Right lobe of liver (tissue), 6 donors: ENCODE data around the gene CDC42EP4. TPM values are rescaled to one million over a fixed set of nuclear protein-coding genes. Genes with fewer than 3 reads are reported as not detected.

Experiments
- ATAC-seq, 4 donors: fragments of 200-7000 bp; cut with Tn5 transposase; one replicate each; pipeline ENCODE4 v1.9.1; 2020; ENCODE audit warnings: mild to moderate bottlenecking in 4 of 4, moderate library complexity in 4 of 4
- DNase-seq, 3 donors: peaks; one replicate each; pipeline ENCODE4 v3.0.0-alpha.2; 2020
- H3K27ac ChIP-seq, 3 donors: fragments of 200-600 bp; one replicate each; pipeline ENCODE4 v1.8.0; 2022
- H3K27me3 ChIP-seq, 2 donors: fragments of 200-600 bp; one replicate each; pipeline ENCODE4 v1.8.0; 2022
- H3K36me3 ChIP-seq, 4 donors: fragments of 200-600 bp; sonication (generic) in 1 of 4; one replicate each; pipeline versions ENCODE4 v1.5.1 to v1.8.0; 2017 to 2022; ENCODE audit warnings: control low read depth in 1 of 4
- H3K4me1 ChIP-seq, 4 donors: fragments of 200-600 bp; sonication (generic) in 1 of 4; one replicate each; pipeline versions ENCODE4 v1.5.1 to v1.8.0; 2017 to 2022; ENCODE audit warnings: control low read depth in 1 of 4
- H3K4me3 ChIP-seq, 3 donors: fragments of 200-600 bp; one replicate each; pipeline ENCODE4 v1.8.0; 2022
- H3K9me3 ChIP-seq, 4 donors: fragments of 200-600 bp; sonication (generic) in 1 of 4; one replicate each; pipeline versions ENCODE4 v1.5.1 to v1.8.0; 2017 to 2022; ENCODE audit warnings: control low read depth in 1 of 4
- CTCF ChIP-seq, 4 donors: fragments of 200-600 bp in 3 of 4; fragments of 450-650 bp in 1 of 4; IDR thresholded peaks; one replicate each; pipeline versions ENCODE4 v1.5.1 to v1.8.0; 2016 to 2022; ENCODE audit warnings: antibody characterized with exemption in 4 of 4, mild to moderate bottlenecking in 2 of 4
- POLR2A ChIP-seq: fragments of 450-650 bp; IDR thresholded peaks from one replicate; pipeline ENCODE4 v1.6.1; 2017; ENCODE audit warnings: antibody characterized with exemption, mild to moderate bottlenecking
- WGBS: methylation state at CpG from one replicate; pipeline ENCODE4 v1.1.6; 2018; ENCODE audit warnings: low coverage, low lambda C conversion rate; ENCODE audit not compliant: insufficient coverage; ENCODE audit errors: missing lambda C conversion rate; 5-methylcytosine and 5-hydroxymethylcytosine counted together
- intact Hi-C, 2 donors: fragments of 100-400 bp; cut with DNase I; formaldehyde crosslinking; loops; one replicate each; pipeline versions ENCODE4 v1.11.2 to v1.14.1; 2022
- total RNA-seq, 6 experiments: library from RNA; depleted of rRNA in 2 of 6; stranded (reverse); fragments of >200 nt in 2 of 6; fragmentation: NEBNext Ultra II Directional in 3 of 6; extraction: Animal tissue kit (Norgen Biotek cat#: 25700) in 3 of 6; gene quantifications; one replicate each; pipeline versions ENCODE4 v1.1.0 to v1.2.4, GENCODE V29; 2016 to 2023
- donor health status: DM: no; HTN: yes; CAD: no.
- donor health status: DM: no; HTN: no; CAD: no.
- donor health status: DM: no; HTN: no; CAD: no.
- donor health status: DM: no; HTN: yes; CAD: no.
- donor health status: DM: no; HTN: yes; CAD: no.

CDC42EP4 gene
- total RNA-seq, 6 experiments from 2014 or later: 27.5 to 34.9 (median 30.9) TPM

- no peak for TF ChIP-seq POLR2A
- TF ChIP-seq CTCF (IDR thresholded peaks at IDR 0.05): no peak
- intact Hi-C loops: no loop called here
- no peaks in the 10 kb centered on the region for H3K9me3 ChIP-seq
- H3K4me1 ChIP-seq: no peaks in the 10 kb centered on the region
- no peak overlapping the region for H3K4me3 ChIP-seq
- no peaks in the 10 kb centered on the region for H3K36me3 ChIP-seq
- no peak overlapping the region for H3K27ac ChIP-seq
- DNase-seq (no peak), ATAC-seq (no peak)
- 51% methylated on average over 5 of the region's 12 CpGs for WGBS
- no peaks in the 10 kb centered on the region for H3K27me3 ChIP-seq
These were observed 34.8 kb upstream of the CDC42EP4 start for GRCh38 chr17:73346501-73347162.

- H3K4me1 ChIP-seq: no peaks in the 10 kb centered on the region
- H3K27me3 ChIP-seq: no peaks in the 10 kb centered on the region
- H3K9me3 ChIP-seq: no peaks in the 10 kb centered on the region
- no peak for TF ChIP-seq POLR2A
- no peak for TF ChIP-seq CTCF (IDR thresholded peaks at IDR 0.05)
- 65% methylated on average over 8 of the region's 11 CpGs for WGBS
- no peak for DNase-seq
- H3K4me3 ChIP-seq: no peak overlapping the region
- H3K27ac ChIP-seq: no peak overlapping the region
- ATAC-seq: no peak
- H3K36me3 ChIP-seq: no peaks in the 10 kb centered on the region
- intact Hi-C loops: no loop called here
These were observed 32.1 kb upstream of the CDC42EP4 start for GRCh38 chr17:73343739-73344454.

DNA sequence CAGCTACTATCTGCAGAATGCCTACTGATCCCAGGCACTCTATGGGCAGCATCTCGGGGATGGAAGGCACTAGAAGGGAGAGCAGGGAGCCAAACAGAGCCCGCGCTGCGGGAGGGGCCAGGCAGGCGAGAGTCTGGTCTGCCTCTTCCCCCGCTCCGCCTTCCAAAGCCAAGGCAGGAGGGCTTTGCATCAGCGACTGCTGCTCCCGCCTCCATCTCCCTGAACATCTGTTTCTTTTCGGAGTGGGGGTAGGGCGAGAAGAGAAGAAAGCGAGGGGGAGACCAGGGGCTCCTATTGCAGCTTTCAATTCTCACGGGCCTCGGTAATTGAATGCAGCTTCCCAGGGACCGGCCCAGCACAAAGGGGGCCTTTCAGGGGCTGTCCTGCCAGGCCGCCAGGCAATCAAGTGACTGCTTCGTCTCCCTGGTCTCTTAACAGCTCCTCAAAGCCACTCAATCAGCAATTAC lies 31.4 kb upstream of the CDC42EP4 start:
- intact Hi-C loops: no loop called here
- 45% methylated on average over 14 of the region's 17 CpGs for WGBS
- no peak for TF ChIP-seq CTCF (IDR thresholded peaks at IDR 0.05)
- TF ChIP-seq POLR2A: no peak
- DNase-seq (no peak), ATAC-seq (no peak)
- no peaks in the 10 kb centered on the region for H3K27me3 ChIP-seq
- no peak overlapping the region for H3K4me3 ChIP-seq
- no peaks in the 10 kb centered on the region for H3K4me1 ChIP-seq
- no peak overlapping the region for H3K27ac ChIP-seq
- no peaks in the 10 kb centered on the region for H3K9me3 ChIP-seq
- no peaks in the 10 kb centered on the region for H3K36me3 ChIP-seq

DNA sequence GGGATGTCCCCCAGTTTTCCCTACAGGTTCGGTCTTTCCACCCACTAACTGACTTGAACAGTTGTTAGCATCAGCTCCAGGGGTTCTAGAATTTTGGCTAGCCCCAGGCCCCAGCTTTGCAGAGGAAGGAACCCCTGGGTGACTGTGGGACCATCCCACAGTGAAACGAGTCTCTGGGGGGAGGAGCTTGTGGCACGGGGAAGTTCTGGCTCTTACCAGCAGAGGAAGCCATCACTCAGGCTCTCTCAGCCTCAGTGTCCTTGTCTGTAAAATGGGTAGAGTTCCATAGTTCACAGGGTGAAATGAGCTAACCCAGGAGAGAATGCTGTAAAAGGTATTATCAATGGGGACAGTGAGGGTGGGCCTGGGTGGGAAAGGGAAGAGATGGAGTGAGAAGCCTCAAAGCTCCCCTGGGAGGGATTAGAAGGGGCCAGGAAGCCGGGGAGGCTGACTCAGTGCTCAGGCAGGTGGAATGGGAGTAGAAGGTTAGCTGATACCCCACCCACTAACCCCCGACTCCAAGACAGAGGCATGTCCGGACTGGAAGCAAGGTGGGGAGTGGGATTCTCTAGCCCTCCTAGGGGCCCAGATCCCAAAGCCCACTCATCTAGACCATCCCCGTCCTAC lies 30.9 kb upstream of the CDC42EP4 start:
- H3K27me3 ChIP-seq: no peaks in the 10 kb centered on the region
- no peaks in the 10 kb centered on the region for H3K9me3 ChIP-seq
- intact Hi-C loops: no loop called here
- 37% methylated on average over 2 of the region's 7 CpGs for WGBS
- TF ChIP-seq POLR2A: no peak
- no peak for TF ChIP-seq CTCF (IDR thresholded peaks at IDR 0.05)
- no peak overlapping the region for H3K27ac ChIP-seq
- DNase-seq: no peak
- no peaks in the 10 kb centered on the region for H3K4me1 ChIP-seq
- H3K4me3 ChIP-seq: no peak overlapping the region
- no peaks in the 10 kb centered on the region for H3K36me3 ChIP-seq
- ATAC-seq: no peak
